Measurements from ENCODE around the gene MICU2. TPM values are rescaled to one million over a fixed set of nuclear protein-coding genes. Genes with fewer than 3 reads are reported as not detected.
A peak's percentile ranks its signal among the peaks of the same experiment; 100 is the strongest.

The MICU2 gene, protein sequence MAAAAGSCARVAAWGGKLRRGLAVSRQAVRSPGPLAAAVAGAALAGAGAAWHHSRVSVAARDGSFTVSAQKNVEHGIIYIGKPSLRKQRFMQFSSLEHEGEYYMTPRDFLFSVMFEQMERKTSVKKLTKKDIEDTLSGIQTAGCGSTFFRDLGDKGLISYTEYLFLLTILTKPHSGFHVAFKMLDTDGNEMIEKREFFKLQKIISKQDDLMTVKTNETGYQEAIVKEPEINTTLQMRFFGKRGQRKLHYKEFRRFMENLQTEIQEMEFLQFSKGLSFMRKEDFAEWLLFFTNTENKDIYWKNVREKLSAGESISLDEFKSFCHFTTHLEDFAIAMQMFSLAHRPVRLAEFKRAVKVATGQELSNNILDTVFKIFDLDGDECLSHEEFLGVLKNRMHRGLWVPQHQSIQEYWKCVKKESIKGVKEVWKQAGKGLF
- total RNA-seq, result 149 TPM

DNA sequence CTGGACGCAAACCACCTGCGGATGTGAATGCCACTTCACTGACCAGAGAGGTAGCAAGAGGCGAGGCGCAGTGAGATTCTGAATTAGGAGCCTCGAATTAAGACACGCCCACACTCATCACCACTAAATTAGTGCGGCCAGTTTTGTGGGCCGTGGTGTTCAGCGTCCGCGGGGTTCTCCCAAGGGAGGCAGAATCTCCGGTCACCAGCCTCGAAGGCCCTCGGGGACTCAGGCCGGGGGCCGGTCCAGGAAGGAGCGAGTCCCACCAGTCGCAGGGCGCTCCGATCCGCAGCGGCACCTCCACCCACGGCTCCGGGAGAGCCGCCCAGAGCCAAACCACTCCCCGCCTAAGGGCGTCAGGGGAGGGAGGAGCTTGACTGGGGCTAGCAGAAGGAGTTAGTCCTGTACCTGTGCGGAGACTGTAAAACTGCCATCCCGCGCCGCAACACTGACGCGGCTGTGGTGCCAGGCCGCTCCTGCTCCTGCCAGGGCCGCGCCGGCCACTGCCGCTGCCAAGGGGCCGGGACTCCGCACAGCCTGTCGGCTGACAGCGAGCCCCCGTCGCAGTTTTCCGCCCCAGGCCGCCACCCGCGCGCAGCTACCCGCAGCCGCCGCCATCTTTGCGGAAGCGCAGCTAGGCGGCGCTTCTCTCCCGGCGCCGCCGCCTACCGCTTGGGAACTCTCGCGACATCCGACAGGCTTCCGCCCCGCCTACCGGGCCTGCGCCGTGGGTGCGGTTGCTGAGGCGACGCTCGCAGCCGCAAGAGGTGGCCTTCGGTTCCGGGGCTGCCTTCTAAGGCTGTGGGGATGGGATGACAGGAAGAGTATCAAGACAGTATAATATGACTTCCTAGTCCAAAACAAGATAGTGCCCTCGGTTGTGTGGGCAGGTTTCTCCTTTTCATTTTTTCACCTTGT, at the start of gene MICU2:
Gene MICU2, minus strand, starts transcription at position 640 of the 918 bp plus-strand sequence. Its CDS starts 22 bp downstream, at position 618.
- DNase-seq, result peak; percentile 98

DNA sequence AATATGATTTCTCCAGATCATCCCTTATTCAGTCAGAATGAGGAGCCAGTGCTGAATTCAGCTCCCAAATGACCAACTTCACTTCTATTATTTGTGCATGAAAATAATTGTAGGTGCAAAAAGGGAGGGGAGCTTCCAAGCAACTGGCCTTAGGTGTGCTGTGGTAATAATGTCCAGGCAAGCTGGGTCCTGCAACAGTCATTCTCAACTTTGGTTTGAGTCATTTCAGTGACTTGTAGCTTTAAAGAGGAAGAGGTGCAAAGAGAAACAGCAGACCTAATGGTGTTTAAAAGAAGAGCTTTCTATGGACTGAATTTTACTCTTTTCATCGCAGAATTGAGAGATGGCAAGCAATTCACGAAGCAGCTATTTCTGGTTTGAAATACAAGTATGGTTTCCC, 37.7 kb upstream of the MICU2 start:
- DNase-seq, result no peak

DNA sequence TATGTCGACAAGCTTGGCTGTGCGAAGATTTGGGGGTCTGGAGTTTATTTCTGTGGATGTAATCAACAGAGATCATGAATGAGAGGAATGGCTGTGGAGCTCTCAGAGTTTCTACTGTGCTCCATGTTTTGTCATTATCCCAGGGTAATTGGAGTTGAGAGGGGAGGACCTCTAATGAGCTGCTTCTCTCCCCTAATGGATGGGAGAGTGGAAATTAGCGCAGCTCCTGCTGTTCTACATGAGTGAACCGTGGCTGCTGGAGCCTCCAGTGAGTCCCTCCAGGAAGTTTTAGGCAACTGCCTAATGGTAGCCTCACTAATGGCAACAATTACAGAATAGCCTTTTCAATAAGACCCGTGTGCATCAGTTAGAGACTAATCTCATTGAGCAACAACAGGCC, 35.6 kb upstream of the MICU2 start:
- no peak for DNase-seq

DNA sequence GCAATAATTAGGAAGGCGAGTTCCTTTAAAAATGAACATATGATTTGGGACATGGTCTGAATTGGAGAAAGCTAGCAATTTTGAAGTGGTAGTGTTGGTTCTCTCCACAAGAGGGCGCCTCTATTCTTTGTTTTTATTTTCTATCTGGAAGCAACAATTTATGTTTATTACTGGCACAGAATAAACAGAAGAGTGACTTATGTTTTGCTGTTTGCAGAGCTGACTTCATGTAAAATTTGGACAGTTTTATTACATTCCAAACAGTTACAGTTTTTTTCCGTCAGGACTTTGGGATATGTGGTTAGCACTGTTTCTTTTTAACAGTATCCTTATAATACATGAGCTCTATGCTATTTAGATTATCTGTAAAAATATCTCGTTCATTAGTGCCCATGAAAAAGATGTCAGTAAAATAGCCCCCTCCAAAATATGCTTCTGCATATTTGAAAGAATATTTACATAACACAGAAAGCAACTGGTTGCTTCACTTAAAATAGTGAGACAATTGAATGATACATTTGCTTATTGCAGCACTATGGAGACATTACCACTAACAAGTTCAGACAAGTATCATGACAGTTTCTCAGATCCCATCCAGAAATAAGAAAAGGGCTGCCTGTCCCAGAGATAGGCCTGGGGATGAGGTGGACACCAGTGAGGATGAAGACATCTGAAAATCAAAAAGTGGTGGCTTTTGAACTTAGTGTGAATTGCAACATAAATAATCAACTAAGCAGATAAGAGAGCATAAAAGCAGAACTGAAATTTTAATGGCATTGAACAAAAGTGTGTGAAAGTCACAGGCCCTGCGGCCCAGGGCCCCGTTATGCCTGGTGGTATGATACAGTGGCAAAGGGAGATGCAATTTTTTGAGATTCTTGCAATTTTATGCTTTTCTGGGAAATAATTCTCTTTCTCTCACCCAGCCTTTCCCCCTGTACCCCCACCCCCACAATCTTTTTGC, 34.6 kb upstream of the MICU2 start:
- peak; percentile 69 for DNase-seq

DNA sequence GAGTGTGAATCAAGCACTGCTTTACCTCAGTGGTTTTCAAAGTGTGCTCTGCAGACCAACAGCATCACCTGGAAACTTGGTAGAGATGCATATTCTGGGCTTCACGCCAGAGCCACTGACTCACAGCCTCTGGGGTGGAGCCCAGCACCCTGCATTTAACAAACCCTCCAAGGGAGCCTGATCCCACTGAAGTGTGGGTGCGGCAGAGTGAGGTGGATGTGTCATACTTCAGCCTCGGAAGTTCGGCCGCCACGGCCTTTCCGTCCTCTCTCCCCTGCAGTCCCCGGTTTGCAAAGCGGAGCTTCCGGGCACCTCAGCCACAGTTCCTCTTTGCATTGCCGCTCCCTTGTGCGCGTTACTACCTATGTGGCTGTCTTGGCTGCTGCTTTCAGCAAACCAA, 33.3 kb upstream of the MICU2 start:
- peak; percentile 7 for DNase-seq

DNA sequence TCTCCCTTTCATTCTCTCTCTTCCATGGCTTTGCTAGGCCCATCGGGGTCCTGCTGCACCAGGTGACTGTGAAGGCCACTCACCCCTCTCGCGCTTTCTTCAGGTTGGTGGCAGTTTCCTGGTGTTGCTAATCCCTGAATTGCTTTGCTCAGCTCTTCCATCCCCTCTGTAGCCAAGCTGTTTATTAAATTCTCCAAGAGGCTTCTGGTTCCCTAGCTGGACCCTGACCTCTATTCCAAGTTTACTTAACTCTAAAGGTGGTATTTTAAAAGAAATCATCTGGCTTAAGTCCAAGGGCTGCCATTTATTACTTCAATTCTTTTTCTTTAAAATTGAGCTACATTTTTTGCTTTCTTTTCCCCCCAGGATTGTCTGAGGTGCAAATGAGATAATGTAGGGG, 32.7 kb upstream of the MICU2 start:
- DNase-seq, result no peak

DNA sequence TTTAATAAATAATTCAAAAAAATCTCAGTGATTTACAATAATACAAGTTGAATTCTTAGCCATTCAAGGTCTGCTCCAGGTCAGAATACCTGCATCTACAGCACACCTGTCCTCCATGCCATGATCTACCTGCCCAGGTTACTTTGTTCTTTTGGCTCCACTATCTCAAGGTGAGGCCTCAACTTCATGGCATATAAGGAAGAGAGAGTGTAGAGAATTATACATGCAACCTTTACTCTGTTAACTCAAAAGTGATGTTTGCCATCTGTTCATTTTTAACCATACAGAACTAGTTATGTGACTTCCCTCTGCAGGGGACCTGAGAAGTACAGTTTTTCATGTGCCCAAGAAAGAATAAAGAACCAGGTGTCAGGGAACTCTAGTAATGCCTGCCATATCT, 28.2 kb upstream of the MICU2 start:
- DNase-seq, result no peak

DNA sequence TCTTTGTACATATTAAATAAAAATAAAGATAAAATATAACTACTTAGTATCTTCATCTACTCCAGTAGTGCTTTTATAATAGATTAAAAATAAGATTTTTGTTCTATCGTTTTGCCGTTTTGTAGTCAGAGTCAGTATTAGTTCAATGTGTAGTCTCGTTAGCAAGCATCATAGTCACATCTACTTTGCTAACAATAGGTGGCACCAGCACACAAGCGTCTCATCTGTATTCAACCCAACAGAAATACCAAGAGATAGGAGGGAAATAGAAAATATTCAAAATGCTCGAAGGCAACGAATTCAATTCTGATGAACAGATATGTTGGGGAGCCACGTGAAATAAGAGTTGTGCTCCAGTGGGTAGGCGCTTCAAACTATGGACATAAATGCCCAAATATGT, 21.4 kb upstream of the MICU2 start:
- peak; percentile 44 for DNase-seq

DNA sequence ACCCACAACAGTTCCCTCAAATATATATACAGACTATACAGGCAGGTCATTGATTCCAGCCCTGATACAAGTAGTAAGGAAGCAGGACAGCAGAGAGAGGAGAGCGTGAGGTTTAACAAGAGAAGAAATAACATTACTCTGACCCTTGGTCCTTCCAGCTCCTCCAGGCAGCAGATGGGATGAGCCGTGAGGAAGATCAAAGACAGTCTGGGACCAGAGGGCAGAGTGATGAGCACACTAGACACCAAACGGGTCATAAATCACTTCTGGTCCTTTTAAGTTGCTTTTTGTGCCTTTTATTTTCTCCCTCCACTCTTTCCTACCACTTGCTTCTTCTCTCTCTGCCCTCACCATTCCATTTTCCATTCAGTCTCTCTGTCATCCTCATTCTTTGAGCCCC, 16.9 kb upstream of the MICU2 start:
- no peak for DNase-seq

DNA sequence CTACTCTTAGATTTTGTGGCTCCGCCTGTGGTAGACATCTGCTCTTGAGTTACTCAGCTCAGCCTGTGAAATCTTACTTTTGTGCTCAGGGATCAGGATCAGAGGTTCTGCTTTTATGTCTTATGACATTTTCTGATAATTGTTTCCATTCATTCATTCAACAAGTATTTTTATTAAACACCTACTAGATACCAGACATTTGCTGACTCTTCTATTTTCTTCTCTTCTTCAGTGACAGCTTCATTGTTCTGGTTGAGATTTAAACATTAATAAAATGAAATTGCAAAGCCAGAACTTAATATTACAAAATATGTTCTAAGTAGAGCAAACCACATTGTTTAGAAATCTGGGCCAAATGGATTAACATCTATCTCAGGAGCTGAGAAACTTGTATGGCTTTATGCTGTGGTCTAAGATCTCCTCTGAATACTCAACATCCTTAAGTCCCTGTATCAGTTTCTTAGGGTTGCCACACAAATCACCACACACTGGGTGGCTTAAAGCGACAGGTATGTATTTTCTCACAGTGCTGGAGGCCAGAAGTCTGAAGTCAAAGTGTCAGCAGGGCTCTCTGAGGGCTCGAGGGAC, 15.8 kb upstream of the MICU2 start:
- no peak for DNase-seq

DNA sequence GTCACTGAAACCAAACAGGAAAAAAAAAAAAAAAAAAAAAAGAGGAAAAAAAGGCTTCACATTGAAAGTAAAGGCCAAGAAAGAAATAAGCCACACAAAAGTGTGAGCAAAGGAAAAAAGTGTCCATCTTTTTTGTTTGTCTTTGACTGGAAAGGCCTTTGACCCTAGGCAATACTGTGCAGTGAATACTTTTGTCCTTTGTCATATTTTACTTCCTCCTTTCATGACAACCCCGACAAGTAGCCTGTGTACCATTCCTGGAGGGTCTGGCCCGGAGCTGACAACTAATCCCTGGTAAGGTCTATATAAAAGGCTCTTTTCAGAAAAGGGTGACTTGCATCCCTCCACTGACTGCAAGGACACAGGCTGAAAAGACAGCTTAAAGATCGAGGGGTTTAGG, 12.9 kb upstream of the MICU2 start:
- DNase-seq, result no peak

DNA sequence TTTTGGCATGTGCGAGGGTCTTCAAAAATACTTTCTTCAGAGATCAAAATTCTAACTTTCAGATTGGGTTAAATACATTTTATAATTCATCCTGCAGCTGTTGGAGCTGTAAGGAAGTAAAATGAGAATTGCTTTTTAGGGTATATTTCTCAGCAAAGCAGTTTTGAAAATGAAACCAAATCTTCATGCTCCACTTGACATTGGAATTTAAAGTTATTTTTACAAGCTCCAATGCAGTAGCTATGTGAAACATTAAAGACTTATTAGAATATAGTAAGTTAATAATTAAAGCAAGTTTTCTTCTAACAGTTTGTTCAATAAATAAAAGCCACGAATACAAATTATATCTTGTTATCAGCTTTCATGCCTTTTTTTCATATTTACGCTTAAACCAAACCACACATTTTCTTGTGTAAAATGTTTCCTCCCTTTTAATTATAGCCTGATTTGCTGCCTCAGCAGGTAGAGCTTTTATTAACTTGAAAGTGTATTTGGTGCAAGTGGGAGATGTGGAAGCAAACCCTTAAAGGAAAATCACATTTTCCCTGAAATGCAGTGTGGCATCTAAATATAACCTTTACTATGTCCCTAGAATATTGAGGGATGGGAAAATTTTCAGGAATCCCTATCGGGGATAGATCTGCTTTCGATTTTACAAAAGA, 12.4 kb upstream of the MICU2 start:
- DNase-seq, result no peak

DNA sequence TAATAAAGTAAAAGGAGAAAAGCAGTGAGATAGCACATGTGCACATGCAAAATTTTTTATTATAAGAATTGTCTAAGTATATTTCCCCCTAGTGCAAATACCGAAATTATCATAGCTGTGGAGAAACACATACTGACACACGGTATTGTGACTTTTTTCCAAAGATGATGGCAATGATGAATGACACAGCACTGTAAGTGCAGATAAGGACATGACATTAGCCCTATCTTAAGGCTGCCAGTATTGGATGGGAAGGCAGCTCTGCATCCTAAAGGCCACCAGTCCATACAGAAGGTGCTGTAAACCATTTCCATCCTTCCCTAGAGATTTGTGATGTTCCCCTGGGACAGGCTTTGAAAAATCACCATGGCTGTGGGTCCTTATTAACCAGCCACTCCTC, 11.5 kb upstream of the MICU2 start:
- no peak for DNase-seq

DNA sequence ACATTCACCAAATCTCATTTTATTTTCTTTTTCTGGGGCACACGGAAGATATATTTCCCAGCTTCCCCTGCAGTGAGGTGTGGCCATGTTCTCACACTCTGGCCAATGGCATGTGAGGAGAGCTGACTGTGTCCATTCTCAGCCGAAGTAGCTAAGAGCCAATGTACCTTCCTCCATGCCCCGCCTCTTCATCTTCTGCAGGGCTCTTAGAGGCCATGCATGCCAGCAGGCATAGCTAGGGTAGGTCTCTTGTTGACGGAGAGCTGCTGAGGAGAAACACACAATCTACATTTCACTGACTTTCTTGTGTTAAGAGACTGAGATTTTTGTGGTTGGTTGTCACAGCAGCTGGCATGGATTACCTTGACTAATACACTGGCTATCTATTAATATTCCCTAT, 9.8 kb upstream of the MICU2 start:
- no peak for DNase-seq

DNA sequence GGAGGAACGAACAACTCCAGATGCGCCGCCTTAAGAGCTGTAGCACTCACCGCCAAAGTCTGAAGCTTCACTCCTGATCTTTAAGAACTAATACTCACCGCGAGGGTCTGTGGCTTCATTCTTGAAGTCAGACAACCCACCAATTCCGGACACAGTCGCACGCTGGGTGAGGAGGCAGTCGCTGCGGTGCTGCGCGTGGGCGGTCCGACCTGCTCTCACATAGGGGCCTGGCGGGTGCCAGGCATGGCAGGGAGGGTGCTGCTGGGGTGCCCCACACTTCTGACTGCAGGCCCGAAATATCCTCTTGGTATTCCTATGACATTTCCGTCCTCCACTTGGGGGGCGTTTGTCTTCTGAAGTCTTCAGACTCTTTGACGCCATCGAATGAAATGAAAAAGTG, 7.4 kb upstream of the MICU2 start:
- no peak for DNase-seq

DNA sequence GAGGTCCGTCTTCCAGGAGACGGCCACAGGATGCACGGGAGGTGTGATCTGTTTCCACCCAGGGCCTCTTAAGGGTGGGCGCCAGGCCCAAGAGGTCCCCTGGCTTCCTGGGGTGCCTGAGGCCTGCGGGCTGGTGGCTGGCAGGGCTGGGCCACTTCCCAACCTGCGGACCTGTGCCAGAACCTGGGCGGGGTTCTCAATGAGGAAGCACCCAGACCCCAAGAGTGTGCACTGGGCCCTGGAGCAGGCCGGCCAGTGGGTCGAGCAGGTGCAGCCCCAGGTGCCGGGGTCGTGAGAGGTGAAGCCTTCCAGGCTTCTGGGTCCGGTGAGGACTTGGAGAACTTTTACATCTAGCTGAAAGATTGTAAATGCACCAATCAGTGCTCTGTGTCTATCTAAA, 6.7 kb upstream of the MICU2 start:
- no peak for DNase-seq

DNA sequence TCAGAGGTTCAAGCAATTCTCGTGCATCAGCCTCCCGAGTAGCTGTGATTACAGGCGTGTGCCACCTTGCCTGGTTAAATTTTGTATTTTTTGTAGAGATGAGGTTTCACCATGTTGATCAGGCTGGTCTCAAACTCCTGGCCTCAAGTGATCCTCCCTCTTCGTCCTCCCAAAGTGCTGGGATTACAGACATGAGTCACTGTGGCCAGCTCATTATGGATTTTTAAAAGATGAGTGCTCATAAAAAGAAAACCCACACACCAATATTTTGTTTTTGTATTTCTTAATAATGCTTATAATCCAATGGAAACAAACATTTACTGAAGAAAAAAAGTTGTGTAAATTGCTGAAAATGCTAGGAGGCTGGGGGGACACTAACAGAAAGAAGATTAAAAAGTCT, 5.0 kb upstream of the MICU2 start:
- DNase-seq, result no peak

DNA sequence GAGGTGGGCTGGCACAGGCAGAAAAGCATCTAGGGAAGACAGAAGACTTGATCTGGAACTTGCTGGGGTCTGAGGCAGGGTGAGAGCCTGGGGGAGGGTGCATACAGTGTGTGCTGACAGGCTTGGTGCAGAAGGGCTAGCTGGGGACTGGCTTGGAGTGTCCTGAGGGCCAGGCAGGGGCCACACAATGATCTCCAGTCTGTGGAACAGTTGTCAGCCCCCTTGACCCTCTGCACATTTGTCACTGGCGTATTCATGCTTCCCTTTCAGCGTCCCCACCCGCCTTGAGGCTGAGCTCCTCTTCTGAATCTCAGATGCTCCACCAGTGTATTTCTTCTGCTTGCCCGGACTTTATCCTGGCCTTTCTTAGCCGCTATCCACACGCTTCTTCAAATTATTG, 2.8 kb upstream of the MICU2 start:
- peak; percentile 35 for DNase-seq

DNA sequence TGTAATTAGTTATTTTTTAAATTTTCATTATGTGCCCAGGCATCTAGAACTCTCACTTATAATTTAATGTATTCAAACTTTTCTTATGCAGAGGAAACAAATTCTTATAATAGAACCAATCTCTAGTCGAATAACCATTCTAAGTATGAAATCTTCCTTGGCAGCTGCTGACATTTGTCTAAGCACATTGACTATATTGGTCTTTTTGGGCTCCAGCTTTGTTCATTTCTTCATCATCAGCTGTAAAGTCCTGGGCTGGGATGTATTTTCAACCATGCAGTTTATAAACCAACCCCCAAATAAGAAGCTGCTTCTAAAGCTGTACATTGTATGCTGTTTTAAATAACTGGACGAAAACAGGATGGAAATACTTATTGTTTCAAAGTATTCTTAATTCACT, 2.3 kb upstream of the MICU2 start:
- peak; percentile 38 for DNase-seq

DNA sequence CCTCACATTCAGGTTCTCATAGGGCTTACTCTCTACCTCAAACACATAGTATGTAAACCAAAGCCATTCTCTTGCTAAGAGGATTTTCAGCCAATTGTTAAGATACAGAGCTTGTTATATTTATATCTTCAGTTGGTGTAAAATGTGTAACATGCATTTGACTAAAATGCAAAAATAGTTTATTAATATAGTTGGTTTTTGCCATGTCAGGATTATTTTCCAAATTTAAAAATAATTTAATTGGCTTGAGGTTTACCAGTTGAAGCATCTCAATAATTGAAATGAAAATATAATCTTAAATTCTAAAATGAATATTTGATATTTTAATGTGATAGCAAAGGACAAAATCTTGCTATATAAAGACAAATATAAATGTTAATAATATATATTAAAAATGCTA, 7.2 kb downstream of the MICU2 start:
- no peak for DNase-seq

DNA sequence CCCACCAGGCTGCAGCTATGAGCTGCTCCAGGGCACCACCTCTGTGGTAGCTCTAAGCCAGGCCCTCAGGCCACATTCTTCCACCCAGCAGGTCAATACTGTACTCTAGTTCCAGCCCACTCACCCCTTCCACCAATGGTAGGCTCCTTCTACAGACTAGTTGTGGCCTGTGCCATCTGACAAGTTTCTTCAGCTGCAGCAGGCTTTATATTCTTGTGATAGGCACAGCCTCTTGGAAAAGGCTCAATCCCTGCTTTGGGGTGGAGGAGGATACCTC, 8.5 kb downstream of the MICU2 start:
- DNase-seq, result no peak
